ENCODE results near the gene TMEM140. TPM values are rescaled to one million over a fixed set of nuclear protein-coding genes. Genes with fewer than 3 reads are reported as not detected.

Gene TMEM140
- total RNA-seq, 1 experiment from 2014 or later = 3.2 TPM

DNA sequence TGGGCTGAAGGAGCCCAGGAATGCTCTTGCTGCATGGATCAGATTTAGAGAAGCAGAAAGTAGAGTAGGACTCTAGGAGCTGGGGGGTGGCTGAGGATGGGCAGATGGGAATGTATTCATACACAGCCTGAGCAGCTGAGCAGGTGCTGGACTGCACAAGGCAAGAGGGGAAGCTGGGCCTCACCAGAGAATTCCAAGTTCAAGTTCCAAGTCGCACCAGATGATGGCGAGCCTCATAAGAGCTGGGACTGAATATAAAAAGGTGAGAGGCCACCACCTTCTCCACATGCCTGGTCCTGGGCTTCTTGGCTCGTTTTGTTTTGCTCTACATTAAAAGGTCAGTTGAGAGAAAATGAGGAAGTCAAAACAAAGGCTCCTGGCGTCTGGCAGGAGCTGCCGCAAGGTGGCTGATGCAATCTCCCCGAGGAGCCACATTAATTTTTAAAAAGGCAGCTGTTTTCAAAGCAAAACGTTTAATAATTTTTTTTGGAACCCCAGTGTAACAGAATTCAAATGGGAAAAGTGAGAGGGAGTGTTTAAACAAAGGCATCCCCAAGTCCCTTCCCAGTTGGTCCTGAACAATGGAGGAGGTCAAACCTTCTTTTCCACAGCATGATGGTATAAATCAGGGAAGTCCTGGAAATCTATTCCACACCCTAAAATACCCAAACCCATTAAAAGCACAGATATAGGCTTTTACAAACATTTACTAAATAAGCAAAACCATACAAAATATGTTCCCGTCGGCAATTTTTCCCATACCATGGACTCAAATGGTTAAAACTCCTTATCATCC is 13.2 kb downstream of the TMEM140 start:
- no peak for DNase-seq (ENCODE audit: low read depth, low spot score)
- Histone ChIP-seq H3K4me3 (ENCODE audit: low read depth in 2 of 2, low read length in 2 of 2) (no peak overlapping the region), H3K4me1 (ENCODE audit: control insufficient read depth, insufficient read depth, low read length) (no peaks in the 10 kb centered on the region), H3K27ac (ENCODE audit: low read length) (peak overlapping the region; percentile 34; the same call in 1 of the 2 replicates), H3K27me3 (ENCODE audit: control insufficient read depth, insufficient read depth, low read length) (no peaks in the 10 kb centered on the region), H3K9me3 (ENCODE audit: control insufficient read depth, insufficient read depth, low read depth, low read length) (peaks cover 6% of the 10 kb centered on the region; the same call in 1 of the 2 replicates), H3K36me3 (ENCODE audit: control insufficient read depth, insufficient read depth, low read length) (no peaks in the 10 kb centered on the region)
- ChIA-PET POLR2A (interaction anchor here (0.7 kb wide), 1 partner anchor 29 kb away, joined by 4 read pairs; no protein-coding TSS in a partner anchor), CTCF (interaction anchor here (0.6 kb wide), 1 partner anchor 528 kb away, joined by 7 read pairs; no protein-coding TSS in a partner anchor)
- TF ChIP-seq TCF7L2 (IDR thresholded peaks at IDR 0.05; ENCODE audit: low read depth, low read length) = no peak
- TF ChIP-seq, protein P1, sequence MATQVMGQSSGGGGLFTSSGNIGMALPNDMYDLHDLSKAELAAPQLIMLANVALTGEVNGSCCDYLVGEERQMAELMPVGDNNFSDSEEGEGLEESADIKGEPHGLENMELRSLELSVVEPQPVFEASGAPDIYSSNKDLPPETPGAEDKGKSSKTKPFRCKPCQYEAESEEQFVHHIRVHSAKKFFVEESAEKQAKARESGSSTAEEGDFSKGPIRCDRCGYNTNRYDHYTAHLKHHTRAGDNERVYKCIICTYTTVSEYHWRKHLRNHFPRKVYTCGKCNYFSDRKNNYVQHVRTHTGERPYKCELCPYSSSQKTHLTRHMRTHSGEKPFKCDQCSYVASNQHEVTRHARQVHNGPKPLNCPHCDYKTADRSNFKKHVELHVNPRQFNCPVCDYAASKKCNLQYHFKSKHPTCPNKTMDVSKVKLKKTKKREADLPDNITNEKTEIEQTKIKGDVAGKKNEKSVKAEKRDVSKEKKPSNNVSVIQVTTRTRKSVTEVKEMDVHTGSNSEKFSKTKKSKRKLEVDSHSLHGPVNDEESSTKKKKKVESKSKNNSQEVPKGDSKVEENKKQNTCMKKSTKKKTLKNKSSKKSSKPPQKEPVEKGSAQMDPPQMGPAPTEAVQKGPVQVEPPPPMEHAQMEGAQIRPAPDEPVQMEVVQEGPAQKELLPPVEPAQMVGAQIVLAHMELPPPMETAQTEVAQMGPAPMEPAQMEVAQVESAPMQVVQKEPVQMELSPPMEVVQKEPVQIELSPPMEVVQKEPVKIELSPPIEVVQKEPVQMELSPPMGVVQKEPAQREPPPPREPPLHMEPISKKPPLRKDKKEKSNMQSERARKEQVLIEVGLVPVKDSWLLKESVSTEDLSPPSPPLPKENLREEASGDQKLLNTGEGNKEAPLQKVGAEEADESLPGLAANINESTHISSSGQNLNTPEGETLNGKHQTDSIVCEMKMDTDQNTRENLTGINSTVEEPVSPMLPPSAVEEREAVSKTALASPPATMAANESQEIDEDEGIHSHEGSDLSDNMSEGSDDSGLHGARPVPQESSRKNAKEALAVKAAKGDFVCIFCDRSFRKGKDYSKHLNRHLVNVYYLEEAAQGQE (IDR thresholded peaks at IDR 0.05; ENCODE audit: insufficient read depth in 1 of 2, low read depth in 2 of 2, low read length in 1 of 2) = no peak
- TF ChIP-seq SIN3A (IDR thresholded peaks at IDR 0.05; ENCODE audit: borderline replicate concordance, insufficient read depth, low read depth, low read length) = no peak
- TF ChIP-seq POLR2AphosphoS5 (IDR thresholded peaks at IDR 0.05; ENCODE audit: low read depth, low read length) = no peak
- TF ChIP-seq, protein P2, sequence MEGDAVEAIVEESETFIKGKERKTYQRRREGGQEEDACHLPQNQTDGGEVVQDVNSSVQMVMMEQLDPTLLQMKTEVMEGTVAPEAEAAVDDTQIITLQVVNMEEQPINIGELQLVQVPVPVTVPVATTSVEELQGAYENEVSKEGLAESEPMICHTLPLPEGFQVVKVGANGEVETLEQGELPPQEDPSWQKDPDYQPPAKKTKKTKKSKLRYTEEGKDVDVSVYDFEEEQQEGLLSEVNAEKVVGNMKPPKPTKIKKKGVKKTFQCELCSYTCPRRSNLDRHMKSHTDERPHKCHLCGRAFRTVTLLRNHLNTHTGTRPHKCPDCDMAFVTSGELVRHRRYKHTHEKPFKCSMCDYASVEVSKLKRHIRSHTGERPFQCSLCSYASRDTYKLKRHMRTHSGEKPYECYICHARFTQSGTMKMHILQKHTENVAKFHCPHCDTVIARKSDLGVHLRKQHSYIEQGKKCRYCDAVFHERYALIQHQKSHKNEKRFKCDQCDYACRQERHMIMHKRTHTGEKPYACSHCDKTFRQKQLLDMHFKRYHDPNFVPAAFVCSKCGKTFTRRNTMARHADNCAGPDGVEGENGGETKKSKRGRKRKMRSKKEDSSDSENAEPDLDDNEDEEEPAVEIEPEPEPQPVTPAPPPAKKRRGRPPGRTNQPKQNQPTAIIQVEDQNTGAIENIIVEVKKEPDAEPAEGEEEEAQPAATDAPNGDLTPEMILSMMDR (IDR thresholded peaks at IDR 0.05) = no peak
- no TSS peak for BruUV-seq (replicated peaks)
- ATAC-seq = no peak
- in situ Hi-C loops (cut with HindIII; ENCODE audit: low pct_unique_long_range_greater_than_20kb, low sequenced_read_pairs) = no loop called here
- intact Hi-C loops (cut with micrococcal nuclease; ENCODE audit: unreplicated experiment) = no loop called here

DNA sequence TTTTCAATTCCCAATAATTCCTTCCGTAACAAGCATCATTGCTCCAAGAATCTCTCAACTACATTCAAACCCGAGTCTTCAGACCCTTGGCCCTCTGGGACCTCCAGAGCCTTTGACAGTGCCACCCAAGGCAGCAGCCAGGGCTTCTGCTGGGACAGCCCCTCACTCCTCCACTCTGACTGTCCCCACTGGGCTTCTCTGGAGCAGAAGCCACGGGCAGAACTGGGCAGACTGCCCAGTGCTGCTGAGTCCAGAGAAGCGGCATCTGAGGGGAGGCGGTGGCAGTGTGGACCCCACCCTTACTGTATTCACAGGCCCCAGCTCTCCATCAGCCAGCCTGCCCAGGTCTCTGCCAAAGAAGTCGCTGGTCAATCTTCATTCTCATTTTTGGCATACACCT is 13.8 kb downstream of the TMEM140 start:
- intact Hi-C loops (cut with micrococcal nuclease; ENCODE audit: unreplicated experiment) = no loop called here
- H3K27me3 ChIP-seq (ENCODE audit: control insufficient read depth, insufficient read depth, low read length) = no peaks in the 10 kb centered on the region
- no peak for TF ChIP-seq POLR2AphosphoS5 (IDR thresholded peaks at IDR 0.05; ENCODE audit: low read depth, low read length)
- TF ChIP-seq TCF7L2 (IDR thresholded peaks at IDR 0.05; ENCODE audit: low read depth, low read length) = no peak
- TF ChIP-seq, protein P2 (IDR thresholded peaks at IDR 0.05) = no peak
- TF ChIP-seq SIN3A (IDR thresholded peaks at IDR 0.05; ENCODE audit: borderline replicate concordance, insufficient read depth, low read depth, low read length) = no peak
- TF ChIP-seq, protein P1 (IDR thresholded peaks at IDR 0.05; ENCODE audit: insufficient read depth in 1 of 2, low read depth in 2 of 2, low read length in 1 of 2) = no peak
- H3K27ac ChIP-seq (ENCODE audit: low read length) = no peak overlapping the region
- H3K36me3 ChIP-seq (ENCODE audit: control insufficient read depth, insufficient read depth, low read length) = no peaks in the 10 kb centered on the region; the same call in 1 of the 2 replicates
- in situ Hi-C loops (cut with HindIII; ENCODE audit: low pct_unique_long_range_greater_than_20kb, low sequenced_read_pairs) = no loop called here
- POLR2A ChIA-PET = no interaction called here
- no peak overlapping the region for H3K4me3 ChIP-seq (ENCODE audit: low read depth in 2 of 2, low read length in 2 of 2)
- H3K4me1 ChIP-seq (ENCODE audit: control insufficient read depth, insufficient read depth, low read length) = no peaks in the 10 kb centered on the region
- BruUV-seq (replicated peaks) = no TSS peak
- no peaks in the 10 kb centered on the region for H3K9me3 ChIP-seq (ENCODE audit: control insufficient read depth, insufficient read depth, low read depth, low read length)
- ATAC-seq = no peak
- DNase-seq (ENCODE audit: low read depth, low spot score) = no peak
- CTCF ChIA-PET = no interaction called here

Measured in Panc1 (cell line).